WTC11 (cell line): ENCODE results near the gene ADAP1.

Source experiments
- ESRRA ChIP-seq: sonication (generic); formaldehyde crosslinking; IDR thresholded peaks from 2 replicates; pipeline ENCODE4 v1.8.1; 2022; ENCODE audit warnings: mild to moderate bottlenecking, missing genetic modification reagents, borderline replicate concordance
- ETV6 ChIP-seq: sonication (generic); formaldehyde crosslinking; IDR thresholded peaks from 2 replicates; pipeline ENCODE4 v1.8.1; 2022; ENCODE audit warnings: mild to moderate bottlenecking, missing genetic modification reagents
- IRF2 ChIP-seq: sonication (generic); formaldehyde crosslinking; IDR thresholded peaks from 2 replicates; pipeline ENCODE4 v1.8.0; 2022; ENCODE audit warnings: low read depth, missing genetic modification reagents, borderline replicate concordance
- MXD4 ChIP-seq: fragments of 250-450 bp; sonication (Bioruptor Pico); IDR thresholded peaks from 2 replicates; pipeline ENCODE4 v1.8.0; 2021; ENCODE audit warnings: mild to moderate bottlenecking, moderate library complexity, borderline replicate concordance
- NFE2L1 ChIP-seq: sonication (generic); formaldehyde crosslinking; IDR thresholded peaks from 2 replicates; pipeline ENCODE4 v1.8.1; 2023; ENCODE audit warnings: missing genetic modification reagents
- RELA ChIP-seq: sonication (generic); formaldehyde crosslinking; IDR thresholded peaks from 2 replicates; pipeline ENCODE4 v1.8.1; 2022; ENCODE audit warnings: missing genetic modification reagents, mild to moderate bottlenecking, borderline replicate concordance
- SP1 ChIP-seq: sonication (generic); formaldehyde crosslinking; conservative IDR thresholded peaks from 2 replicates; pipeline ENCODE4 v1.8.1; 2022; ENCODE audit warnings: missing genetic modification reagents
- TEAD1 ChIP-seq: sonication (generic); formaldehyde crosslinking; IDR thresholded peaks from 2 replicates; pipeline ENCODE4 v1.8.0; 2022; ENCODE audit warnings: mild to moderate bottlenecking, missing genetic modification reagents
- ZNF232 ChIP-seq: sonication (generic); formaldehyde crosslinking; IDR thresholded peaks from 2 replicates; pipeline ENCODE4 v1.8.0; 2022; ENCODE audit warnings: mild to moderate bottlenecking, missing genetic modification reagents
- TF ChIP-seq, protein P1 (sequence below): fragments of 200-600 bp; IDR thresholded peaks from 2 replicates; pipeline ENCODE4 v1.8.0; 2022; ENCODE audit warnings: antibody characterized with exemption
- TF ChIP-seq, protein P2 (sequence below): sonication (generic); formaldehyde crosslinking; IDR thresholded peaks from 2 replicates; pipeline ENCODE4 v1.8.1; 2023; ENCODE audit warnings: mild to moderate bottlenecking, missing genetic modification reagents, moderate library complexity
- TF ChIP-seq, protein P3 (sequence below): sonication (generic); formaldehyde crosslinking; IDR thresholded peaks from 2 replicates; pipeline ENCODE4 v1.8.1; 2023; ENCODE audit warnings: mild to moderate bottlenecking, missing genetic modification reagents, borderline replicate concordance
- TF ChIP-seq, protein P4 (sequence below): sonication (generic); formaldehyde crosslinking; IDR thresholded peaks from 2 replicates; pipeline ENCODE4 v1.8.0; 2022; ENCODE audit warnings: mild to moderate bottlenecking, missing genetic modification reagents
- TF ChIP-seq, protein P5 (sequence below): sonication (generic); formaldehyde crosslinking; IDR thresholded peaks from 2 replicates; pipeline ENCODE4 v1.8.0; 2022; ENCODE audit warnings: mild to moderate bottlenecking, missing genetic modification reagents

DNA sequence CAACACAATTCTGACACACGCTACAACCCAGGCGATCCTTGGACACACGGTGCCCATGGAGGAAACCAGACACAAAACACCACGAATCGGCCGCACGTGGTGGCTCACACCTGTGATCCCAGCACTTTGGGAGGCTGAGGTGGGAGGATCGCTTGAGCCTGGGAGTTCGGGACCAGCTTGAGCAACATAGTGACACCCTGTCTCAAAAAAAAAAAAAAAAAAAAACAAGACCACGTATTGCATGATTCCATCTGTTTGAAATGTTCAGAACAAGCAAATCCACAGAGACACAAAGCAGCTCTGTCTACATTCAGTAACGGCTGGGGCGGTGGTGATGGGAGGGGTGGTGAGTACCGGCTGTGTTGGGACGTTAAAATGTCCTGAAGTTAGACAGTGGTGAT is 25.2 kb downstream of the ADAP1 start:
- TF ChIP-seq IRF2 (CRISPR knock-in tag) (no peak), ESRRA (CRISPR knock-in tag) (no peak), ZNF232 (CRISPR knock-in tag) (no peak), ETV6 (CRISPR knock-in tag) (no peak), SP1 (no peak), MXD4 (CRISPR knock-in tag) (no peak), TEAD1 (CRISPR knock-in tag) (no peak), RELA (no peak), NFE2L1 (CRISPR knock-in tag) (no peak)
- TF ChIP-seq, protein P1, sequence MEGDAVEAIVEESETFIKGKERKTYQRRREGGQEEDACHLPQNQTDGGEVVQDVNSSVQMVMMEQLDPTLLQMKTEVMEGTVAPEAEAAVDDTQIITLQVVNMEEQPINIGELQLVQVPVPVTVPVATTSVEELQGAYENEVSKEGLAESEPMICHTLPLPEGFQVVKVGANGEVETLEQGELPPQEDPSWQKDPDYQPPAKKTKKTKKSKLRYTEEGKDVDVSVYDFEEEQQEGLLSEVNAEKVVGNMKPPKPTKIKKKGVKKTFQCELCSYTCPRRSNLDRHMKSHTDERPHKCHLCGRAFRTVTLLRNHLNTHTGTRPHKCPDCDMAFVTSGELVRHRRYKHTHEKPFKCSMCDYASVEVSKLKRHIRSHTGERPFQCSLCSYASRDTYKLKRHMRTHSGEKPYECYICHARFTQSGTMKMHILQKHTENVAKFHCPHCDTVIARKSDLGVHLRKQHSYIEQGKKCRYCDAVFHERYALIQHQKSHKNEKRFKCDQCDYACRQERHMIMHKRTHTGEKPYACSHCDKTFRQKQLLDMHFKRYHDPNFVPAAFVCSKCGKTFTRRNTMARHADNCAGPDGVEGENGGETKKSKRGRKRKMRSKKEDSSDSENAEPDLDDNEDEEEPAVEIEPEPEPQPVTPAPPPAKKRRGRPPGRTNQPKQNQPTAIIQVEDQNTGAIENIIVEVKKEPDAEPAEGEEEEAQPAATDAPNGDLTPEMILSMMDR: no peak
- TF ChIP-seq, protein P2, sequence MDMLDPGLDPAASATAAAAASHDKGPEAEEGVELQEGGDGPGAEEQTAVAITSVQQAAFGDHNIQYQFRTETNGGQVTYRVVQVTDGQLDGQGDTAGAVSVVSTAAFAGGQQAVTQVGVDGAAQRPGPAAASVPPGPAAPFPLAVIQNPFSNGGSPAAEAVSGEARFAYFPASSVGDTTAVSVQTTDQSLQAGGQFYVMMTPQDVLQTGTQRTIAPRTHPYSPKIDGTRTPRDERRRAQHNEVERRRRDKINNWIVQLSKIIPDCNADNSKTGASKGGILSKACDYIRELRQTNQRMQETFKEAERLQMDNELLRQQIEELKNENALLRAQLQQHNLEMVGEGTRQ (CRISPR knock-in tag): no peak
- TF ChIP-seq, protein P3, sequence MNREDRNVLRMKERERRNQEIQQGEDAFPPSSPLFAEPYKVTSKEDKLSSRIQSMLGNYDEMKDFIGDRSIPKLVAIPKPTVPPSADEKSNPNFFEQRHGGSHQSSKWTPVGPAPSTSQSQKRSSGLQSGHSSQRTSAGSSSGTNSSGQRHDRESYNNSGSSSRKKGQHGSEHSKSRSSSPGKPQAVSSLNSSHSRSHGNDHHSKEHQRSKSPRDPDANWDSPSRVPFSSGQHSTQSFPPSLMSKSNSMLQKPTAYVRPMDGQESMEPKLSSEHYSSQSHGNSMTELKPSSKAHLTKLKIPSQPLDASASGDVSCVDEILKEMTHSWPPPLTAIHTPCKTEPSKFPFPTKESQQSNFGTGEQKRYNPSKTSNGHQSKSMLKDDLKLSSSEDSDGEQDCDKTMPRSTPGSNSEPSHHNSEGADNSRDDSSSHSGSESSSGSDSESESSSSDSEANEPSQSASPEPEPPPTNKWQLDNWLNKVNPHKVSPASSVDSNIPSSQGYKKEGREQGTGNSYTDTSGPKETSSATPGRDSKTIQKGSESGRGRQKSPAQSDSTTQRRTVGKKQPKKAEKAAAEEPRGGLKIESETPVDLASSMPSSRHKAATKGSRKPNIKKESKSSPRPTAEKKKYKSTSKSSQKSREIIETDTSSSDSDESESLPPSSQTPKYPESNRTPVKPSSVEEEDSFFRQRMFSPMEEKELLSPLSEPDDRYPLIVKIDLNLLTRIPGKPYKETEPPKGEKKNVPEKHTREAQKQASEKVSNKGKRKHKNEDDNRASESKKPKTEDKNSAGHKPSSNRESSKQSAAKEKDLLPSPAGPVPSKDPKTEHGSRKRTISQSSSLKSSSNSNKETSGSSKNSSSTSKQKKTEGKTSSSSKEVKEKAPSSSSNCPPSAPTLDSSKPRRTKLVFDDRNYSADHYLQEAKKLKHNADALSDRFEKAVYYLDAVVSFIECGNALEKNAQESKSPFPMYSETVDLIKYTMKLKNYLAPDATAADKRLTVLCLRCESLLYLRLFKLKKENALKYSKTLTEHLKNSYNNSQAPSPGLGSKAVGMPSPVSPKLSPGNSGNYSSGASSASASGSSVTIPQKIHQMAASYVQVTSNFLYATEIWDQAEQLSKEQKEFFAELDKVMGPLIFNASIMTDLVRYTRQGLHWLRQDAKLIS (CRISPR knock-in tag): no peak
- TF ChIP-seq, protein P4, sequence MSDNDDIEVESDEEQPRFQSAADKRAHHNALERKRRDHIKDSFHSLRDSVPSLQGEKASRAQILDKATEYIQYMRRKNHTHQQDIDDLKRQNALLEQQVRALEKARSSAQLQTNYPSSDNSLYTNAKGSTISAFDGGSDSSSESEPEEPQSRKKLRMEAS (CRISPR knock-in tag): no peak
- TF ChIP-seq, protein P5, sequence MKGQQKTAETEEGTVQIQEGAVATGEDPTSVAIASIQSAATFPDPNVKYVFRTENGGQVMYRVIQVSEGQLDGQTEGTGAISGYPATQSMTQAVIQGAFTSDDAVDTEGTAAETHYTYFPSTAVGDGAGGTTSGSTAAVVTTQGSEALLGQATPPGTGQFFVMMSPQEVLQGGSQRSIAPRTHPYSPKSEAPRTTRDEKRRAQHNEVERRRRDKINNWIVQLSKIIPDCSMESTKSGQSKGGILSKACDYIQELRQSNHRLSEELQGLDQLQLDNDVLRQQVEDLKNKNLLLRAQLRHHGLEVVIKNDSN (CRISPR knock-in tag): no peak
